ENCODE measurements around the gene MOV10L1.

- TF ChIP-seq CTCF (IDR thresholded peaks at IDR 0.05) (no peak), POLR2A (IDR thresholded peaks at IDR 0.05) (no peak)
Measured at GRCh38 chr22:50062509-50063135, 27.2 kb upstream of the MOV10L1 start.
